NK-92 (cell line): ENCODE measurements around the gene SERGEF.

Experiments
- DNase-seq: peaks from one replicate; lab custom pipeline; 2025; ENCODE audit not compliant: unreplicated experiment; lab: John Stamatoyannopoulos, UW

SERGEF gene

GRCh38 chr11:17760102-17761029 is 252.5 kb downstream of the SERGEF start:
- DNase-seq = no peak

DNA sequence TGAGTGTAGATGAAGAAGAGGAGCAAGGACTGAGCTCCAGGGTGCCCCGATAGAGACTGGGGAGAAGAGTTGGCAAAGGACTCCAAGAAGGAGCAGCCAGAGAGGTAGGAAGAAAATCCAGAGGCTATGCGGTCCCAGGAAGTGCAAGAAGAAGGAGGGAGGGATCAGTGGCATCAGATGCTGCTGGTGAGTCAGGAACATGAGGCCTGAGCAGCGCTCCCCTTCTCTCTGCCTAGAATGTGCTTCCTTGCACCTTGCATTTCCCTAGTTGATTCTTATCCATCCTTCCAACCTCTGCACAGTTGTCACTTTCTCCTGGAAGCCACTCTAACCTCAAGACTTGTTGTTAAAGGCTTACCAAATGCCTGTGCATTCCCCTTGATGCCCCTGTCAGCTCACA is 257.0 kb downstream of the SERGEF start:
- DNase-seq = no peak

DNA sequence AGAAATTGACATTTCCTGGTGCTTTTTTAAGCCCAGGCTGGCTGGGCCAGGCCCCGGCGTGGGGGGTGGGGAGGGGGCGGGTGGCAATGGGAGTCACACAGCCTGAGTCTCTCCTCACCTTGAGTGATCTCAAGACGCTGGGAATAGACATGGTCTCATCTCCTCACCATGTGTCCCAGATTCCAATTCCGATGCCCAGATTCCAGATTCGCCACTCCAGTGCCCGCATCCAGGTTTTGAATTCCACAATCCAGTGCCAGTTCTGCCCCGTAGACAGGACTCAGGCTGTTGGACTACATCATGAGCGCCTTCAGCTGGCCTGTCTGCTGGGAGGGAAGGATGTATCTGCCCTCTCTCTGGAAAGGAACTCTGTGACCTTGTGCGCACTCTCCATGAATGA is 259.2 kb downstream of the SERGEF start:
- no peak for DNase-seq

DNA sequence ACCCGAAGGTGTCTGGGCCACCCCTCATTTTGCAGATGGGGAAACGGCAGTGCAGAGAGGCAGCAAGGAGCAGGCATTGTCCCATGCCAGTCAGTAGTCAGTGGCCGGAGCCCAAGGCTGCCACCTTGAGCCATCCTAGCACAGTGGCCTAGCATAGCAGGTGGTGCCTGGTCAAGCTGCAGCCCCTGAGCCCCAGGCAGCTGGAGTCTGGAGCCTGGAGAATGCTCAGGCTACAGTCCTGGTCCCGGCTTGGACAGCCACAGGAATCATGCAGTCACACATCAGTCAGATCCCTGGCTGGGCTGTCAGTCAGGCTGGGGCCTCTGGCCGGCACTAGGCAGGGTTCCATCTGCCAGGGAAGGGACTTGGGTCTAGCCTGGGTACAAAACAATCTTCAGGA is 259.7 kb downstream of the SERGEF start:
- DNase-seq = no peak

DNA sequence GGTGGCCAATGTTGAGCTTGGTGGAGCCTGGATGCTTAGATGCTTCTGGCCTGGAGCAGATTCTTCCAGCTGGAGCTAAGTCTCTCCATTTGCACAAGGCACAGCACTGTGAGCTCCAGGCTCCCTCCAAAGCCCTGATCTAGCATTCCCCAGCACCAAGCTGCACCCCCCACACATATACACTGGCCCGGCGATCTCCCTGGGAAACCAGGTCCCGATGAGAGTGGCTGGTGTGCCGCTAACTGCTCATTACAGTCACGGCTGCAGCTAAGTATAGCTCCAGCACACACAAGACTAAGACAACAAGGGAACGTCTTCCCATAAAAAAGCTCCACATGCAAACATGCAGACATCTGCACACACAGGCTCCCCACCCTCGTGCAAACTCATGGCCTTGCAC is 260.7 kb downstream of the SERGEF start:
- DNase-seq = no peak

DNA sequence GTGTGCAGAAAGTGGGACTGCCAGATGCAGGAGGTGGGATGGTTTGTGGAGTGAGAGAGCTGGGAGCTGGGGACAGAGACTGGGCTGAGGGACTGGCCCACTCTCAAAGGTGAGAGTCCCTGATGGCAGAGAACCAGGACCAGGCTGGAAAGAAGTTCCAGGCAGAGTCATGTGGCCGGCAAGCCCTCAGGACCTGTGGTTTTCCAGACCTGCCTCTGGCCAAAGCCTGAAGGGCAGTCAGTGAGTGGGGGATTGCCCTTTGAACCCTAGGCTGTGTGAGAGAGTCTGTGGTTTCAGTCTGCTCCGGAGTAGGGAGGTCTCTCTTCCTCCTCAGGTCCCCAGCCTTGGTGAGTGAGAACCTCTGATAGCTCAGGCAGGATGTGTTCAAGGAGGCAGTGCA is 261.3 kb downstream of the SERGEF start:
- DNase-seq = no peak

GRCh38 chr11:17750801-17751165 is 262.1 kb downstream of the SERGEF start:
- DNase-seq = no peak

GRCh38 chr11:17750013-17750800 is 262.6 kb downstream of the SERGEF start:
- no peak for DNase-seq

DNA sequence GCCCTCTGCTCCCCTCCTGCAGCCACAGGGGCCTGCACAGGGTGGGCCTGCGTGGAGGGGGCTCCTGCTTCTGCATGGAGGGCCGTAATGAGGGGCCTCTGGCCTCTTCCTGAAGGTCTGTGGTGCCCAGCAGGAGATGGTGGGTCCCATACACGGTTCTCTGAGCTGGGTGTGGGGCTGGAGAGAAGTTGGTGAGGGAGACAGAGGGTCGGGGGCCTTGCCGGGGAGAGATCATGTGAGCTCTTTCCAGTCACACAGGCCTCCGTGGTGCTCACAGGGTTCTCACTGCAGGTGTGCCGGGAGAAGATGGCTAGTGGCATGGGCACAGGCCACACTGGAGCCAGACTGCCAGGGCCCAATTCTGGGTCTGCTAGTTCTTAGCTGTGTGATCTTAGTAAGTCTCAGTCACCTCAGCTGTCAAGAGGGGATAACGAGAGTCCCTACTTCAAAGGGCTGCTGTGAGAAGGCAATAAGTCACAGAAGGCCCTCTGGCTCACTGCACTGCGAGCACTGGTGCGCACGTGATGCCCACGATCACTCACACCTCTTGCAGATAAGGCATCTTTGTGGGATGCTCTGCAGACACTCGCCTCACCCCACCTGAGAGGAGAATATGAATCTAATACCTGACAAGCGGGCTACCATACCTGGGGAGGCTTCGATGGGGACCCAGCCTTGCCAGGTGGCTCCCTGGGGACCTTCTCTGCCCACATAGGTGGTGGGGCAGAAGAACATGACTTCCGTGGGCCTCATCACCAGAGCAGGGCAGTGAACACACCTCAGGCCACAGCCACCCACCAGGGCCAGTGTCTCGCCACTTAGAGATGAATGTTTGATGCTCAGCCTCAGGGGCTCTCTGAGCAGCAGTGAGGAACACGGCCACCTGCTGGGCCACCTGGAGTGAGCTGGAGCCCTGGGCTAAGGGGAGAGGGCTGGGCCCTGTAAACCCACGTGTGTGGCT is 263.8 kb downstream of the SERGEF start:
- DNase-seq = no peak

GRCh38 chr11:17748044-17748443 is 264.8 kb downstream of the SERGEF start:
- no peak for DNase-seq

- no peak for DNase-seq
These were observed 265.5 kb downstream of the SERGEF start for GRCh38 chr11:17747131-17747955.

DNA sequence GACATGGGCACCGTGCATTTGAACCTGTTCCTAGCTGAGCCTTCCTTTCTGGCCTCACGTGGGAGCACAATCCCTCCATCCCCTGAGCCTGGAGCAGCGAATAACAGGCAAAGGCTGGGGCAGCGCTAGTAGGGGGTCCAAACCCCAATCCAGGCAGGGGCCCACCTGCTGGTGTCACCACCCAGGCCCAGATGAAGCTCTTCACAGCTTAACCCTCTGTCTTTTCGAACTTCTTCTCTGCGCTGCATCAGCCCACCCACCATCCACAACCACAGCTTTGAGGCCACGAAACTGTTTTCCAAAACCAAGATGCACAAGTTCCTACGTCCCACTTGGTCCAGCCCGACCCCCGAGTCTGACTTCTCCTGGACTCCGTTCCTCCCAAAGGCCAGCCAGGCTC is 266.8 kb downstream of the SERGEF start:
- DNase-seq = no peak

DNA sequence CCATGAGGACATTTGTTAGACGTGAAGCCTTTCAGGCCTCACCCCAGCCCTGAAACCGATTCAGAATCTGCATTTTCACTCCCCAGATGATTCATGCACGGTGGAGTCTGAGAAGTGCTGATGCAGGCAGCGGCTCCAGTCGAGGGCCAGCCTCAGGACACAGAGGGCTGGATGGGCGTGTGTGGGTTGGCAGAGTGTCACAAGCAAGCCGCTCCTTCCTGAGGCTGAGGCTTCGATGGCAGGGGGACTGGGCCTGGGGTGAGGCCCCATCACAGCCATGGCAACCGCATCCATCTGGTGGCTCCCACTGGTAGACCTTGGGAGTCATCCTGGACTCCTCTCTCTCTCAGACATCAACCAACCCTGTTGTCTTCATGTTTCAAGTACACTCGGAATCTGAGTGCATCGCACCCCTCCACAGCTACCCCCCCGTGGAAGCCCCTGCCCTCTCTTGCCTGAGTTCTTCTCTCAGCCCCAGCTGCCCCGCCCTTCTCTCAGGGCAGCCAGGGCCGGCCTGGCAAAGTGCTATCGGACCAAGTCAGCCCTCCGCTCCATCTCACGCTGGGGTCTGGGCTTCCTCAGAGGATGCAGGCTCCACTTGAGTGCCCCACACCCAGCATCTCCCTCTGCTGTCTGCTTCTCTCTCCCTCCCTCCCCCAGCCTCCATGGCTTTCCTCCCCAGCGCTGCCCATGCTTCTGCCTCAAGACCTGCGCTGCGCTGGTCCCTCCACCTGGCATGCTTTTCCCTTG is 267.6 kb downstream of the SERGEF start:
- DNase-seq = no peak

GRCh38 chr11:17744151-17744940 is 268.5 kb downstream of the SERGEF start:
- DNase-seq = no peak

DNA sequence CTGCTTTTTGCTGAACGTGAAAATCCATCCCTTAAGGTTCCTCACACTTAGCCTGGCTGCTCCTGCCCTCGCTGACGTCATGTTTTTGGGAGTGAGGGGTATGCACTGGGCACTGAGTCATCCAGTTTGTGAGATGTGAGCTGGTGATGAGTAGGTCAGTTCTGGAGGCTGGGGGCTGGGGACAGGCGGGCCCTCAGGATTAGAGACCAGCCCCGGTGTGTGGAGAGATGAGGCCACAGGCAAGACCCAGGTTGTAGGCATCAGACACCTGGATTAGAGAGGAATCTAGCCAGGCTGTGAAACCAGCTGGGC is 269.1 kb downstream of the SERGEF start:
- DNase-seq = no peak

GRCh38 chr11:17743026-17743807 is 269.6 kb downstream of the SERGEF start:
- DNase-seq = no peak

DNA sequence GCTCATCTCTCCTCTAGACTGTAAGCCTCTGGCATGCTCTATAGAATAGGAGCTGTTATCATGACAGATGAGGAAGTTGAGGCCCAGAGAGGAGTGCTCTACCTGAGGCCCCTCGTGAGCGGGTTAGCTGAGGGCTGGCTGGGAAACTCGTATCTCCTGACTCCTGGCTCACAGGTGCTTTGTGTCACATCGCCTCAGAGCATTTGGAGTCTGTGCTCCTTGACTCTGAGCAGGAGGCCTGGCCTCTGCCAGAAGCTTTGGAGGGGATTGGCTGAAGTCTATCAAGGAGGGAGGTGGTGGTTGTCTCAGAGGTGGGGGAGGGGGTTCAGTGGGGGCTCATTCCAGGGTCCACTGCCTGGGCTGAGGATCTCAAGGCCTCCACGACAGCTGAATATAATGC is 270.8 kb downstream of the SERGEF start:
- DNase-seq = no peak

- no peak for DNase-seq
These were observed 271.4 kb downstream of the SERGEF start for GRCh38 chr11:17741487-17741886.
